ENCODE measurements around the gene ZNF574.

Gene ZNF574

DNA sequence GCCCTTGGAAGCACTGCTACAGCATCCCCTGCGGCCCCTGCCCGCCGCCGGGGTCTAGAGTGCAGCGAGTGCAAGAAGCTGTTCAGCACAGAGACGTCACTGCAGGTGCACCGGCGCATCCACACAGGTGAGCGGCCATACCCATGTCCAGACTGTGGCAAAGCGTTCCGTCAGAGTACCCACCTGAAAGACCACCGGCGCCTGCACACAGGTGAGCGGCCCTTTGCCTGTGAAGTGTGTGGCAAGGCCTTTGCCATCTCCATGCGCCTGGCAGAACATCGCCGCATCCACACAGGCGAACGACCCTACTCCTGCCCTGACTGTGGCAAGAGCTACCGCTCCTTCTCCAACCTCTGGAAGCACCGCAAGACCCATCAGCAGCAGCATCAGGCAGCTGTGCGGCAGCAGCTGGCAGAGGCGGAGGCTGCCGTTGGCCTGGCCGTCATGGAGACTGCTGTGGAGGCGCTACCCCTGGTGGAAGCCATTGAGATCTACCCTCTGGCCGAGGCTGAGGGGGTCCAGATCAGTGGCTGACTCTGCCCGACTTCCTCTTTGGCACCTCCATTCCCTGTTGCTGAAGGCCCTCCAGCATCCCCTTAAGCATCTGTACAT, 4.9 kb downstream of the ZNF574 start:
- Mint-ChIP-seq H3K4me3 (no peak overlapping the region), H3K27ac (no peak overlapping the region), H3K4me1 (peaks cover 30% of the 10 kb centered on the region), H3K27me3 (ENCODE audit: low read depth, poor library complexity) (peaks cover 2% of the 10 kb centered on the region), H3K36me3 (ENCODE audit: low read depth) (peaks cover 54% of the 10 kb centered on the region), H3K9me3 (no peaks in the 10 kb centered on the region)
- DNase-seq: no peak
- TF ChIP-seq, protein P1, sequence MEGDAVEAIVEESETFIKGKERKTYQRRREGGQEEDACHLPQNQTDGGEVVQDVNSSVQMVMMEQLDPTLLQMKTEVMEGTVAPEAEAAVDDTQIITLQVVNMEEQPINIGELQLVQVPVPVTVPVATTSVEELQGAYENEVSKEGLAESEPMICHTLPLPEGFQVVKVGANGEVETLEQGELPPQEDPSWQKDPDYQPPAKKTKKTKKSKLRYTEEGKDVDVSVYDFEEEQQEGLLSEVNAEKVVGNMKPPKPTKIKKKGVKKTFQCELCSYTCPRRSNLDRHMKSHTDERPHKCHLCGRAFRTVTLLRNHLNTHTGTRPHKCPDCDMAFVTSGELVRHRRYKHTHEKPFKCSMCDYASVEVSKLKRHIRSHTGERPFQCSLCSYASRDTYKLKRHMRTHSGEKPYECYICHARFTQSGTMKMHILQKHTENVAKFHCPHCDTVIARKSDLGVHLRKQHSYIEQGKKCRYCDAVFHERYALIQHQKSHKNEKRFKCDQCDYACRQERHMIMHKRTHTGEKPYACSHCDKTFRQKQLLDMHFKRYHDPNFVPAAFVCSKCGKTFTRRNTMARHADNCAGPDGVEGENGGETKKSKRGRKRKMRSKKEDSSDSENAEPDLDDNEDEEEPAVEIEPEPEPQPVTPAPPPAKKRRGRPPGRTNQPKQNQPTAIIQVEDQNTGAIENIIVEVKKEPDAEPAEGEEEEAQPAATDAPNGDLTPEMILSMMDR (IDR thresholded peaks at IDR 0.05): no peak

DNA sequence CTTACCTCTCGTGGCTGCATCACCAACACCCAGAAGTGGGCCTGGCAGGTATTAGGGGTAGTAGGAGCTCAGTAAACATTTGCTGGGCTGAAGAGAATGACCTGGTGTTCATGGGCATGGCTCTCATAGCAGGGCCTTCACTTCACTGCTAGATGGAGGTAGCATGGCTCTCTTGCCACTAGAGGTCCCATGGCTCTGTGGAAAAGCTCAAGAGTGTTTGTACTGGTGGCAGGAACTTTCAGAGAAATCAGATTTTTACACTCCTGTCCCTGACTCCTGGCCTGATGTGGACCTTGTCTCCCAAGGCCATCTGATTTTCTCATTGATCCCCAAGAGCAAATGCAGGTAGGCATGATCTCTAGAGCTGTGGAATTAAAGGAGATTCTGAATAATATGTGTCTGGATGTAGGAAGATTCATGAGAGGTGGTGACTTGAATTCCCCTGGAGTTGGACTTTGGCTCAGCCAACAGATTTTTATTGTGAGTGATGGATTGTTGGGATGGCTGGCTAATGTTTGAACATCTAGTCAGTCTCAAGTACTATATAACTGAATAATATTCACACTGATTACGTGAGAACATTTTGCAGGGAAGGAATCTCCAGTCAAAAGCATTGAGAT, 5.7 kb downstream of the ZNF574 start:
- no peak overlapping the region for H3K4me3 Mint-ChIP-seq
- H3K27ac Mint-ChIP-seq: peak overlapping the region; percentile 84
- H3K4me1 Mint-ChIP-seq: peaks cover 34% of the 10 kb centered on the region
- H3K9me3 Mint-ChIP-seq: no peaks in the 10 kb centered on the region
- no peak for DNase-seq
- TF ChIP-seq, protein P1 (IDR thresholded peaks at IDR 0.05): peak; percentile 39
- H3K36me3 Mint-ChIP-seq (ENCODE audit: low read depth): peaks cover 54% of the 10 kb centered on the region
- peaks cover 2% of the 10 kb centered on the region for H3K27me3 Mint-ChIP-seq (ENCODE audit: low read depth, poor library complexity)

DNA sequence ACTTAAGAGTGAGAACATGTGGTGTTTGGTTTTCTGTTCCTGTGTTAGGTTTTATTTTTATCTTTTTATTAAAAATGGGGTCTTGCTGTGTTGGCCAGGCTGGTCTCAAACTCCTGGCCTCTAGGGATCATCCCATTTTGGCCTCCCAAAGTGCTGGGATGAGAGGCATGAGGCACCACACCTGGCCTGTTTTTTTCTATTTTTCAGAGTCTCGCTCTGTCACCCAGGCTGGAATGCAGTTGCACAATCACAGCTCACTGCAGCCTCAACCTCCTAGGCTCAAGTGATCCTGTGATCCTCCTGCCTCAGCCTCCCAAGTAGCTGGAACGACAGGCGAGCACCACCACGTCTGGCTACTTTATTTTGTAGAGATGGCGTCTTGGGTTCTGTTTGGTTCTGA, 7.6 kb downstream of the ZNF574 start:
- no peak for DNase-seq
- no peaks in the 10 kb centered on the region for H3K9me3 Mint-ChIP-seq
- H3K27ac Mint-ChIP-seq: no peak overlapping the region
- peaks cover 2% of the 10 kb centered on the region for H3K27me3 Mint-ChIP-seq (ENCODE audit: low read depth, poor library complexity)
- no peak overlapping the region for H3K4me3 Mint-ChIP-seq
- H3K4me1 Mint-ChIP-seq: peaks cover 32% of the 10 kb centered on the region
- TF ChIP-seq, protein P1 (IDR thresholded peaks at IDR 0.05): no peak
- H3K36me3 Mint-ChIP-seq (ENCODE audit: low read depth): peaks cover 44% of the 10 kb centered on the region

DNA sequence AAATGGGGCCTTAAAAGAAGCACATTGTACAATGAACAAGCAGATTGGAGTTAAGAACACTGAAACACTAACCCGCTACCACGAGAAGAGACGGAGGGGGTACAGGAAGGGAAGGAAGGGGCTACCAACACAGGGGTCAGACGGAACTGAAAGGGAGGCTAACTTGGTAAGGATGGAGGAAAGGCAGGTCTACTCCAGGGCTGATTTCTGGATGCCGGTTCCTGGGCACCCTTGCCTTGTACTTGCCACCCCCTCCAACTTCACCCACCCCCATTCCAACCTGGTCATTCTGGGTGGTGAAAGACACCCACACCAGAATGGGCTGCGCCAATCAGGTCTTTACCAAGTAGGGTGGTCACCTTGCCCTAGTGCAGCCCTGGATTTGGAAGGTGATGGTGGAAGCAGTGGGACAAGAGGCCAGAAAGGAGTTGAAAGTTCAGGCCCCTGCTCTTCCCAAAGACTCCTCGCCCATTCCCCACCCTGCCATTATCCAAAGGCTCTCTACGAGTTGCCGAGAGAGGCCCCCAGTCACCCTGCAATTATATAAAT, 10.3 kb downstream of the ZNF574 start:
- no peak for DNase-seq
- peaks cover 30% of the 10 kb centered on the region for H3K36me3 Mint-ChIP-seq (ENCODE audit: low read depth)
- peak overlapping the region; percentile 31 for H3K4me3 Mint-ChIP-seq
- H3K27ac Mint-ChIP-seq: peak overlapping the region; percentile 17
- TF ChIP-seq, protein P1 (IDR thresholded peaks at IDR 0.05): no peak
- H3K27me3 Mint-ChIP-seq (ENCODE audit: low read depth, poor library complexity): peaks cover 5% of the 10 kb centered on the region
- H3K9me3 Mint-ChIP-seq: no peaks in the 10 kb centered on the region
- peaks cover 57% of the 10 kb centered on the region for H3K4me1 Mint-ChIP-seq

DNA sequence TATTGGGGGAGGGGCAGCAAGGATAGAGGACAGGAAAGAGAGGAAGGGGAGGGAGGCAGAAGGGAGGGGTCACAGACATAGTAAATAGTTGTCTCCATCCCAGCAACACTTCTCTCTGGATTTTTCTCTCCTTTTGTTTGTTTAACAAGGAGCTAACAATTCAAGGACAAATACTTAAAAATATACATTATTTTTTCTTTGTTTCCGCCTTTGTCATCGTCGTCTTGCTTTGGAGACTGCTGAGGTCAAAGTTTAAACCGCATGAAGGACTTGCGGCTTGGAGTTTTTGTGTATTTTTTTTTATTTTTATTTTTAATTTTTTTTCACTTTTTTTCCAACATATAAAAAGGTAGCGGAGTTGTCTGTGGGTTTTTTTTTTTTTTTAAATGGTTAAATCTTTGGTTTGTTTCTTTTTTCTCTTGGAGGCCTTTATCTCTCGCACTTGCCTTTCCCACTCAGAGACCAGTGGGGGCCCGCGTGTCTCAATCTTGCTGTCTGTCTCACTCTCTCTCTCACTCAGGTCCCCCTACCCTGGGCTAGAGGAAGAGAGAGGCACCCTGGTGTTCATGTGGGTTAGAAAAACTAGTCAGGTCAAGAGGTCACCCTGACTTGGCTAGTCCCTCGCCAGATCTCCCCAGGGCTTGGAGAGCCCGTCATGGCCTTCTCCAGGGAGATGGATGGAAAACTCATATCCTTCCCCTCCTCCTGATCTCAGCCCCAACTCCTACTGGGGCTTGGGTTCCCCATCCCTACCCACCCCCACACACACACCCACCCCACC, 11.0 kb downstream of the ZNF574 start:
- no peak overlapping the region for H3K27ac Mint-ChIP-seq
- no peak for DNase-seq
- H3K4me3 Mint-ChIP-seq: peak overlapping the region; percentile 55
- H3K36me3 Mint-ChIP-seq (ENCODE audit: low read depth): peaks cover 23% of the 10 kb centered on the region
- H3K9me3 Mint-ChIP-seq: no peaks in the 10 kb centered on the region
- H3K4me1 Mint-ChIP-seq: peaks cover 52% of the 10 kb centered on the region
- H3K27me3 Mint-ChIP-seq (ENCODE audit: low read depth, poor library complexity): peaks cover 5% of the 10 kb centered on the region
- TF ChIP-seq, protein P1 (IDR thresholded peaks at IDR 0.05): no peak
